ENCODE data around the gene PRAC2.

Gene PRAC2

GRCh38 chr17:48755356-48755755 lies 32.4 kb downstream of the PRAC2 start:
- DNase-seq, result no peak

GRCh38 chr17:48756830-48757251 lies 33.9 kb downstream of the PRAC2 start:
- no peak for DNase-seq

- no peak for DNase-seq
Measured at GRCh38 chr17:48757524-48757961, 34.6 kb downstream of the PRAC2 start.

GRCh38 chr17:48759288-48759687 lies 36.3 kb downstream of the PRAC2 start:
- DNase-seq, result no peak

GRCh38 chr17:48760411-48760810 lies 37.4 kb downstream of the PRAC2 start:
- DNase-seq, result no peak

GRCh38 chr17:48761114-48761513 lies 38.1 kb downstream of the PRAC2 start:
- DNase-seq, result no peak

GRCh38 chr17:48767263-48767774 lies 44.3 kb downstream of the PRAC2 start:
- DNase-seq, result no peak

- DNase-seq, result no peak
Measured at GRCh38 chr17:48769009-48769675, 46.2 kb downstream of the PRAC2 start.

- DNase-seq, result no peak
Measured at GRCh38 chr17:48770954-48771353, 48.0 kb downstream of the PRAC2 start.

- no peak for DNase-seq
Measured at GRCh38 chr17:48773245-48773644, 50.3 kb downstream of the PRAC2 start.
